Brain pericyte (primary cell): ENCODE data around the gene SMIM45.

Source experiments
- DNase-seq: peaks from one replicate; pipeline ENCODE4 v3.0.0-alpha.2; 2012; ENCODE audit warnings: low read depth, low spot score

Gene SMIM45

GRCh38 chr22:41915786-41916493 lies 36.0 kb upstream of the SMIM45 start:
- DNase-seq = no peak

- DNase-seq = no peak
These were observed 35.1 kb upstream of the SMIM45 start for GRCh38 chr22:41916745-41917358.

GRCh38 chr22:41917375-41917902 lies 34.5 kb upstream of the SMIM45 start:
- no peak for DNase-seq

GRCh38 chr22:41917903-41918791 lies 33.8 kb upstream of the SMIM45 start:
- no peak for DNase-seq

- DNase-seq = no peak
These were observed 32.4 kb upstream of the SMIM45 start for GRCh38 chr22:41919357-41920224.

GRCh38 chr22:41920271-41920976 lies 31.5 kb upstream of the SMIM45 start:
- no peak for DNase-seq

- DNase-seq = no peak
These were observed 29.6 kb upstream of the SMIM45 start for GRCh38 chr22:41922328-41922727.

GRCh38 chr22:41922940-41923594 lies 28.9 kb upstream of the SMIM45 start:
- DNase-seq = no peak

- no peak for DNase-seq
These were observed 28.2 kb upstream of the SMIM45 start for GRCh38 chr22:41923595-41924276.

GRCh38 chr22:41925783-41926460 lies 26.0 kb upstream of the SMIM45 start:
- no peak for DNase-seq

GRCh38 chr22:41927813-41928212 lies 24.1 kb upstream of the SMIM45 start:
- DNase-seq = no peak

- DNase-seq = no peak
These were observed 23.1 kb upstream of the SMIM45 start for GRCh38 chr22:41928593-41929417.

- no peak for DNase-seq
These were observed 22.5 kb upstream of the SMIM45 start for GRCh38 chr22:41929418-41929810.

- no peak for DNase-seq
These were observed 20.2 kb upstream of the SMIM45 start for GRCh38 chr22:41931701-41932269.

GRCh38 chr22:41932353-41932752 lies 19.6 kb upstream of the SMIM45 start:
- DNase-seq = no peak

- DNase-seq = no peak
These were observed 18.4 kb upstream of the SMIM45 start for GRCh38 chr22:41933411-41934177.
